Measurements from ENCODE around the gene DLG1.

DLG1 gene

GRCh38 chr3:197137751-197138150, 160.7 kb downstream of the DLG1 start:
- no peak overlapping the region for H3K4me3 ChIP-seq (ENCODE audit: low read depth, low read length)
- DNase-seq (ENCODE audit: low read depth) = no peak
- no peak for TF ChIP-seq CTCF (IDR thresholded peaks at IDR 0.05; ENCODE audit: low read depth, low read length, missing control alignments)

DNA sequence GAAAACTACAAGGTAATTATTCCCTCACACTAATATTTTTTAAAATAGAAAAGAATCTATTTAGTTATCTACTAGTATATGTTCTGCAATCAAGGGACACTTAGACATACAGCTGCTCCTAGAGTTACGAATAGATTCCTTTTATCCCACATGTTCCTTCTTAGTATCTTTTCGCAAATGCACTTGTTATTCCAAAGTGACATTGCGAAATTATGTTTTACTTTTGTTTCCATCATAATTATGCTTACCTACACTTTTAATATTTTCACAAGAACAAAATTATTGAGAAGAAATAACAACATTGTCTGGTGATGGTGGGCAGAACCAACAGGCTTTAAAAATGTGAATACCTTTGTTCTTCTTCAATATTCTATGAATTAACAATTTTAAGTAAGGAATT, 161.7 kb downstream of the DLG1 start:
- no peak for TF ChIP-seq CTCF (IDR thresholded peaks at IDR 0.05; ENCODE audit: low read depth, low read length, missing control alignments)
- no peak overlapping the region for H3K4me3 ChIP-seq (ENCODE audit: low read depth, low read length)
- DNase-seq (ENCODE audit: low read depth) = no peak

DNA sequence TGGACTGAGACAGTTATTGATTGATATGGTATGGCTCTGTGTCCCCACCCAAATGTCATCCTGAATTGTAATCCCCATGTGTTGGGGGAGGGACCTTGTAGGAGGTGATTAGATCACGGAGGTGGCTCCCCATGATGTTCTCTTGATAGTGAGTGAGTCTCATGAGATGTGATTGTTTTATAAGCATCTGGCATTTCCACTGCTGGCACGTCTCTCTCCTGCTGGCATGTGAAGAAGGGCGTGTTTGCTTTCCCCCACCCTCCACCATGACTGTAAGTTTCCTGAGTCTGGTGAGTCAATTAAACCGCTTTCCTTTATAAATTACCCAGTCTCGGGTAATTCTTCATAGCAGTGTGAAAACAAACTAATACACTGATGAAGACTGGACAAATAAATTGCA, 163.2 kb downstream of the DLG1 start:
- no peak for DNase-seq (ENCODE audit: low read depth)
- H3K4me3 ChIP-seq (ENCODE audit: low read depth, low read length) = no peak overlapping the region
- no peak for TF ChIP-seq CTCF (IDR thresholded peaks at IDR 0.05; ENCODE audit: low read depth, low read length, missing control alignments)

- H3K4me3 ChIP-seq (ENCODE audit: low read depth, low read length) = no peak overlapping the region
- TF ChIP-seq CTCF (IDR thresholded peaks at IDR 0.05; ENCODE audit: low read depth, low read length, missing control alignments) = no peak
- DNase-seq (ENCODE audit: low read depth) = no peak
Observed at GRCh38 chr3:197132916-197133530, 165.4 kb downstream of the DLG1 start.

DNA sequence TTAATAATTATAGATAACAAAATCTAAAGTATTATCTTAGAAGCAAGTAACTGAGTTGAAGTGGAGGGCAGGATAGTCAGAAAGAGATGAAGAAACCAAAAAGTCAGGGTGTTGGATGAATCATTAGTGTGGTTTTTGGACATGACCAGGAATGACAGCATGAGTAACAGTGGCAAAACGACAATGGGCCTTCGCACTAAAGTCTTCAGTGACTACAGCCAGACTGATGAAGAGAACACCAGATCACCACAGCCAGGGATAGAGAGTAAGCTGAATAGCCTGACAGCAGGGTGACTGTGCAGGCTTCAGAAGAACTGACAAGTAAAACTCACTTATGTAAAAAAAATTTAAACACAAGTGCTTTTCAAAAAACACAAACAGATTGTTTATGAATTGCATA, 172.8 kb downstream of the DLG1 start:
- no peak overlapping the region for H3K4me3 ChIP-seq (ENCODE audit: low read depth, low read length)
- DNase-seq (ENCODE audit: low read depth) = no peak
- no peak for TF ChIP-seq CTCF (IDR thresholded peaks at IDR 0.05; ENCODE audit: low read depth, low read length, missing control alignments)

DNA sequence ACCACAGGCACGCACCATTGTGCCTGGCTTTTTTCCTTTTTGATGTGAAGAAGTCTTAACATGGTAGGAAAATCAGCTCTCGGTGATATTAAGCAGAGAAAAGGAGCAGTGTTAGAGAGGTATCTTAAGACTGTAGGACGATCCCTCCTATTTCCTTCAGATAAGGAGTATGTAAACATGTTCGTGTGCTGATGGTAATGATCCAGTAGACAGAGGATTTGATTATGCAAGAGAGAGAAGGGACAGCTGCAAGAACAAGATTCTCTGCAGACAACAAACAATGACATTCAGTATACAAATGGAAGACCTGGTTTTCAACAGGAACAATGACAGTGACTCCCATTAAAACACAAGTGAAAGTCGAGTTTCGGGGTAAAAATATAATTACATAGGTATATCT, 173.7 kb downstream of the DLG1 start:
- H3K4me3 ChIP-seq (ENCODE audit: low read depth, low read length) = no peak overlapping the region
- TF ChIP-seq CTCF (IDR thresholded peaks at IDR 0.05; ENCODE audit: low read depth, low read length, missing control alignments) = no peak
- no peak for DNase-seq (ENCODE audit: low read depth)

DNA sequence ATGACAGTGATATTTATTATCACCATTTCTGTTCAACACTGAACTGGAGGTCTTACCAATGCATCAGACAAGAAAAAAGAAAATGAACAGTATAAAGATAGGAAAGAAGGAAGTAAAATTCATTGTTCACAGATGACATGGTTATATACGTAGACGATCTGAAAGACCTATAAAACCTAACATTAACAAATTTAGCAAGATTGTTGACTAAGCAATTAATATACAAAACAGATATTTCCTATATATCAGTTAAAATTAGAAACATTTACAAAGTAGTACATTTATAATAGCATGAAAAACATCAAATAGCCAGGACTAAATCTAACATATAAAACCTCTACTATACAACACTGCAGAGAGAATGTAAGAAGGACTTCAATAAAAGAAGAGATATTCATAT, 176.0 kb downstream of the DLG1 start:
- DNase-seq (ENCODE audit: low read depth) = no peak
- H3K4me3 ChIP-seq (ENCODE audit: low read depth, low read length) = no peak overlapping the region
- no peak for TF ChIP-seq CTCF (IDR thresholded peaks at IDR 0.05; ENCODE audit: low read depth, low read length, missing control alignments)

Measured in GM12864 (cell line).